Endodermal cell (in vitro differentiated cells): Measurements from ENCODE around the gene KCNMA1. TPM values are rescaled to one million over a fixed set of nuclear protein-coding genes. Genes with fewer than 3 reads are reported as not detected.

Source experiments
- DNase-seq: peaks from one replicate; pipeline ENCODE4 v3.0.0-alpha.2; 2017
- H3K27ac ChIP-seq: 2 replicates; pipeline ENCODE4 v1.5.1; 2013; ENCODE audit warnings: mild to moderate bottlenecking, low read depth, low read length, moderate library complexity
- H3K27me3 ChIP-seq: 2 replicates; pipeline ENCODE4 v1.6.1; 2013; ENCODE audit warnings: mild to moderate bottlenecking, low read length, moderate library complexity; ENCODE audit not compliant: insufficient read depth, control insufficient read depth, poor library complexity, severe bottlenecking
- H3K36me3 ChIP-seq: 2 replicates; pipeline ENCODE4 v1.7.0; 2013; ENCODE audit warnings: mild to moderate bottlenecking, low read length, moderate library complexity; ENCODE audit not compliant: control insufficient read depth, insufficient read depth
- H3K4me1 ChIP-seq: one replicate; pipeline ENCODE4 v1.7.0; 2013; ENCODE audit warnings: low read length; ENCODE audit not compliant: control insufficient read depth, insufficient read depth
- H3K4me3 ChIP-seq: 2 replicates; pipeline ENCODE4 v1.5.1; 2013; ENCODE audit warnings: mild to moderate bottlenecking, low read length, moderate library complexity
- H3K9ac ChIP-seq: 2 replicates; pipeline ENCODE4 v1.6.1; 2013; ENCODE audit warnings: mild to moderate bottlenecking, low read length, moderate library complexity; ENCODE audit not compliant: poor library complexity, severe bottlenecking; ENCODE audit errors: extremely low read depth
- H3K9me3 ChIP-seq: 2 replicates; pipeline ENCODE4 v1.6.1; 2013; ENCODE audit warnings: mild to moderate bottlenecking, low read length, moderate library complexity; ENCODE audit not compliant: control insufficient read depth
- H3K27ac Mint-ChIP-seq: 2 replicates; pipeline ENCODE4 v1.8.0; 2020; ENCODE audit warnings: mixed read lengths
- H3K27me3 Mint-ChIP-seq: 2 replicates; pipeline ENCODE4 v1.8.0; 2021; ENCODE audit warnings: mild to moderate bottlenecking, mixed read lengths; ENCODE audit not compliant: insufficient read depth
- H3K36me3 Mint-ChIP-seq: 2 replicates; pipeline ENCODE4 v1.8.0; 2020; ENCODE audit warnings: low read depth, mixed read lengths
- H3K4me1 Mint-ChIP-seq: 2 replicates; pipeline ENCODE4 v1.8.0; 2020; ENCODE audit warnings: mixed read lengths
- H3K4me3 Mint-ChIP-seq: 2 replicates; pipeline ENCODE4 v1.8.0; 2020; ENCODE audit warnings: mild to moderate bottlenecking, moderate library complexity, mixed read lengths
- H3K9me3 Mint-ChIP-seq: 2 replicates; pipeline ENCODE4 v1.8.0; 2020; ENCODE audit warnings: mild to moderate bottlenecking, mixed read lengths
- WGBS, 2 experiments: methylation state at CpG; one replicate each; pipeline versions ENCODE4 v1.1.5 to v1.1.7; 2013; ENCODE audit warnings: missing lambda C conversion rate in 2 of 2, mixed read lengths in 1 of 2; ENCODE audit not compliant: insufficient coverage in 1 of 2, insufficient read length in 1 of 2; 5-methylcytosine and 5-hydroxymethylcytosine counted together
- total RNA-seq, 2 donors: library from RNA; stranded (reverse); fragmentation: NEBNext Ultra II Directional in 1 of 2; extraction: Animal tissue kit (Norgen Biotek cat#: 25700) in 1 of 2; gene quantifications; 2 replicates in 1 of 2; 3 replicates in 1 of 2; pipeline ENCODE4 v1.2.1, GENCODE V29; 2021
- TF ChIP-seq, protein P1 (sequence below): fragments of 200-600 bp; sonication (generic); conservative IDR thresholded peaks from 2 replicates; pipeline ENCODE4 v1.5.0; 2021; ENCODE audit warnings: antibody characterized with exemption, mild to moderate bottlenecking

The KCNMA1 gene
- total RNA-seq, 2 donors from 2014 or later = 0.55 to 1.3 TPM

DNA sequence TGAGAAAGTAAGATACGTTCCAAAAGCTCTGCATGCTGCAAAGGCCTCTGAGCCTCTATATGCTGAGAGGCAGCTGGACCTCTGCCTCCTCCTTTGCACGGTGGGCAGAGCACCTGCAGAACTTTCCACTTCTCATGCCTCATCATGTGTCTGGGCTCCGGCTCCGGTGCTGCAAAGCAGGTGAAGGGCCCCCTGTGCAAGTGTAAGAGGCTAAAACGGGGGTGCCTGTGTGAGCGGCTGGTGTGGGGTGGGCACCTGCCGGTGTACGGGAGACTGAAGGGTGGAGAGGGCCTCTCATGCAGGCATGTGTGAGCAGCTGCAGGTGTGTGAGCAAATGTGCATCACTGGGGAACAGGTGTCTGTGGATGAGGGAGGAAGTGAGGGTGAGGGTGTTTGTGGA is 121.0 kb downstream of the KCNMA1 start:
- H3K4me3 ChIP-seq = no peak overlapping the region
- H3K27me3 ChIP-seq = no peaks in the 10 kb centered on the region
- TF ChIP-seq, protein P1, sequence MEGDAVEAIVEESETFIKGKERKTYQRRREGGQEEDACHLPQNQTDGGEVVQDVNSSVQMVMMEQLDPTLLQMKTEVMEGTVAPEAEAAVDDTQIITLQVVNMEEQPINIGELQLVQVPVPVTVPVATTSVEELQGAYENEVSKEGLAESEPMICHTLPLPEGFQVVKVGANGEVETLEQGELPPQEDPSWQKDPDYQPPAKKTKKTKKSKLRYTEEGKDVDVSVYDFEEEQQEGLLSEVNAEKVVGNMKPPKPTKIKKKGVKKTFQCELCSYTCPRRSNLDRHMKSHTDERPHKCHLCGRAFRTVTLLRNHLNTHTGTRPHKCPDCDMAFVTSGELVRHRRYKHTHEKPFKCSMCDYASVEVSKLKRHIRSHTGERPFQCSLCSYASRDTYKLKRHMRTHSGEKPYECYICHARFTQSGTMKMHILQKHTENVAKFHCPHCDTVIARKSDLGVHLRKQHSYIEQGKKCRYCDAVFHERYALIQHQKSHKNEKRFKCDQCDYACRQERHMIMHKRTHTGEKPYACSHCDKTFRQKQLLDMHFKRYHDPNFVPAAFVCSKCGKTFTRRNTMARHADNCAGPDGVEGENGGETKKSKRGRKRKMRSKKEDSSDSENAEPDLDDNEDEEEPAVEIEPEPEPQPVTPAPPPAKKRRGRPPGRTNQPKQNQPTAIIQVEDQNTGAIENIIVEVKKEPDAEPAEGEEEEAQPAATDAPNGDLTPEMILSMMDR = no peak
- Mint-ChIP-seq H3K4me1 (peaks cover 12% of the 10 kb centered on the region), H3K36me3 (no peaks in the 10 kb centered on the region), H3K9me3 (no peaks in the 10 kb centered on the region), H3K27me3 (no peaks in the 10 kb centered on the region), H3K27ac (no peak overlapping the region), H3K4me3 (no peak overlapping the region)
- 90 to 92% methylated on average over 5 to 8 of the region's 8 CpGs for WGBS, 2 experiments
- no peaks in the 10 kb centered on the region for H3K36me3 ChIP-seq
- H3K27ac ChIP-seq = no peak overlapping the region
- H3K4me1 ChIP-seq = peaks cover 2% of the 10 kb centered on the region
- DNase-seq = no peak
- H3K9ac ChIP-seq = no peak overlapping the region
- H3K9me3 ChIP-seq = no peaks in the 10 kb centered on the region

DNA sequence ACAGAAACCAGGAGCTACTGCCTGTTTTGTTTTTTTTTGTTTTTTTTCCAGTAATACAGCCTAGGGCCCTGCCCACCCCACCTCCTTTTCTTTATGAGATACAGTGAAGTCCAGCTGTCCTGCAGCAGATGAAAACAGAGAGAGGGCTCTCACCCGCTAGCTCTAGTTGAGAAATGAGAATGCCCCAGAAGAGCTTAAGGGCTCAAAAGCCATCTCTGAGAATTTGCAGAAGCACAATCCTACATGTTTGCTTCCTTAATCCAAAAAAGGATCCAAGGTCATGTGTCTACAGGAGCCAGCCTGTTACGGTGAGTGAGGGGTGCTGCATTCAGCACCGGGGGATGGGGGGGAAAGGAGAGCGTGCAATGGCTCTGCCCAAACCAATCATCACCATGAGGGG is 122.7 kb downstream of the KCNMA1 start:
- 93 to 100% methylated on average over 1 to 3 of the region's 4 CpGs for WGBS, 2 experiments
- Mint-ChIP-seq H3K9me3 (no peaks in the 10 kb centered on the region), H3K27ac (no peak overlapping the region), H3K27me3 (no peaks in the 10 kb centered on the region), H3K4me1 (peaks cover 24% of the 10 kb centered on the region), H3K4me3 (no peak overlapping the region), H3K36me3 (no peaks in the 10 kb centered on the region)
- TF ChIP-seq, protein P1 = no peak
- no peaks in the 10 kb centered on the region for H3K36me3 ChIP-seq
- DNase-seq = no peak
- no peak overlapping the region for H3K9ac ChIP-seq
- H3K9me3 ChIP-seq = no peaks in the 10 kb centered on the region
- H3K27ac ChIP-seq = no peak overlapping the region
- H3K27me3 ChIP-seq = no peaks in the 10 kb centered on the region
- peaks cover 6% of the 10 kb centered on the region for H3K4me1 ChIP-seq
- no peak overlapping the region for H3K4me3 ChIP-seq

DNA sequence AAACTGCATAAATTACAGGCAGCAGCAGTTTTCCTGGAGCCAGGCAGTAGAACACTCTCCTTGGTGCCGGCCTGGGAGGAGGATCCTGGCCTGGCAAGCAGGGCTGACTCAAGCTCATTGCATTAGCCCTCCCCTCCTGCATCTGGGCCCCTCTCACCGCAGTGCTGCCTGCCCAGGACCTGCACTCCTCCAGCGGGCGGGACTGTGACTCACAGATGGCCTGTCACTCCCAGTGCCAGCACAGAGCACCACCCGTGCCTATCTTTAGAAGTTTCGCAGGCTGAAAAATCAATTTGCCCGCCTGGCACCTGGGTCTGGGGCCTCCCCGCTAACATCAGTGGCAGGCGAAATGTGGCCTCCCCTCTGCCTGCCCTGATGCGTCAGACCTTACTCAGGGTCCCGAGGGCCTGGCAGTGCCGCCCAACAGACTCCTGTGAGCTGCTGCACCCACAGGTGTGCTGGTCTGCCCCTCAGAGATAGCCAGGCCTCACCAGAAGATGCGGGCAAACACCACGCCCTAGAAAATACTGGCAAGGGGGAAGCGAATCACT is 123.8 kb downstream of the KCNMA1 start:
- Mint-ChIP-seq H3K9me3 (no peaks in the 10 kb centered on the region), H3K4me1 (peaks cover 27% of the 10 kb centered on the region), H3K27ac (no peak overlapping the region), H3K27me3 (no peaks in the 10 kb centered on the region), H3K4me3 (no peak overlapping the region), H3K36me3 (no peaks in the 10 kb centered on the region)
- Histone ChIP-seq H3K9ac (no peak overlapping the region), H3K4me3 (no peak overlapping the region), H3K9me3 (no peaks in the 10 kb centered on the region), H3K27me3 (no peaks in the 10 kb centered on the region), H3K4me1 (peaks cover 6% of the 10 kb centered on the region), H3K27ac (peak overlapping the region; percentile 47), H3K36me3 (no peaks in the 10 kb centered on the region)
- peak; percentile 78 for DNase-seq
- WGBS, 2 experiments = 85 to 88% methylated on average over 9 to 15 of the region's 15 CpGs
- TF ChIP-seq, protein P1 = no peak
